K562 (cell line): ENCODE measurements around the gene CAMK2A. TPM values are rescaled to one million over a fixed set of nuclear protein-coding genes. Genes with fewer than 3 reads are reported as not detected.

Source experiments
- ATAC-seq: fragments of 200-7000 bp; cut with Tn5 transposase; 3 replicates; pipeline ENCODE4 v1.9.1; 2020; ENCODE audit warnings: moderate library complexity
- BruUV-seq: library from RNA; stranded (reverse); fragments of 400-500 nt; replicated peaks from 2 replicates; lab custom pipeline; 2021; lab: Mats Ljungman, UMichigan
- CTCF ChIA-PET: fragments of 300-600 bp; formaldehyde crosslinking; extraction: SDS; loops from one replicate; lab custom pipeline; 2021; ENCODE audit warnings: low intra/inter-chr PET ratio; lab: Yijun Ruan, JAX
- POLR2A ChIA-PET: fragments of 300-600, 350-650 bp; sonication (Branson Sonifier 250); formaldehyde crosslinking; extraction: SDS; loops from one replicate; lab custom pipeline; 2021; ENCODE audit warnings: antibody characterized with exemption, inconsistent platforms; lab: Yijun Ruan, JAX
- DNase-seq, 4 experiments: peaks; one replicate each; pipeline versions ENCODE4 v3.0.0 to v3.0.0-alpha.2; 2011 to 2018; ENCODE audit warnings: low spot score in 3 of 4, mixed read lengths in 3 of 4; ENCODE audit errors: extremely low read depth in 1 of 4
- FAIRE-seq: peaks from 2 replicates; lab custom pipeline; 2011; peaks lifted over from hg19 to GRCh38; lab: Jason Lieb, UNC
- H2AFZ ChIP-seq: 2 replicates; pipeline ENCODE4 v1.6.0; 2011; ENCODE audit warnings: low read depth, low read length, control low read depth, inconsistent platforms
- H3K27ac ChIP-seq: fragments of 200-600 bp; 3 replicates; pipeline ENCODE4 v1.8.0; 2011; ENCODE audit warnings: low read depth, mild to moderate bottlenecking, control low read depth, inconsistent platforms, low read length, moderate library complexity, mixed read lengths; ENCODE audit errors: extremely low read depth
- H3K27me3 ChIP-seq, 2 experiments: fragments of 300-600 bp in 1 of 2; 2 replicates in 1 of 2; 3 replicates in 1 of 2; pipeline versions ENCODE4 v1.6.0 to v1.8.0; 2011; ENCODE audit warnings: inconsistent platforms in 2 of 2, low read length in 2 of 2, mild to moderate bottlenecking in 1 of 2, mixed read lengths in 1 of 2, moderate library complexity in 1 of 2; ENCODE audit not compliant: control insufficient read depth in 2 of 2, insufficient read depth in 2 of 2
- H3K36me3 ChIP-seq: fragments of 300-600 bp; 3 replicates; pipeline ENCODE4 v1.8.0; 2011; ENCODE audit warnings: mild to moderate bottlenecking, low read length, inconsistent platforms; ENCODE audit not compliant: control insufficient read depth, insufficient read depth
- H3K4me1 ChIP-seq, 2 experiments: fragments of 200-600 bp in 1 of 2; replicated peaks in 1 of 2; 2 replicates in 1 of 2; 3 replicates in 1 of 2; pipeline versions ENCODE4 v1.5.1 to v1.8.0; 2011; ENCODE audit warnings: inconsistent platforms in 2 of 2, low read length in 2 of 2, mild to moderate bottlenecking in 1 of 2, mixed read lengths in 1 of 2, moderate library complexity in 1 of 2; ENCODE audit not compliant: control insufficient read depth in 2 of 2, insufficient read depth in 2 of 2
- H3K4me2 ChIP-seq: 2 replicates; pipeline ENCODE4 v1.6.1; 2011; ENCODE audit warnings: low read length, control low read depth, inconsistent platforms, mixed read lengths; ENCODE audit not compliant: insufficient read depth
- H3K4me3 ChIP-seq: fragments of 200-600 bp; sonication (generic), shearing (Covaris generic); 2 replicates; pipeline ENCODE4 v1.5.1; 2016; ENCODE audit warnings: control low read depth, inconsistent platforms
- H3K79me2 ChIP-seq: fragments of 200-600 bp; 3 replicates; pipeline ENCODE4 v1.8.0; 2011; ENCODE audit warnings: low read length, inconsistent platforms; ENCODE audit not compliant: control insufficient read depth, insufficient read depth
- H3K9ac ChIP-seq, 2 experiments: 2 replicates each; pipeline versions ENCODE4 v1.6.0 to v1.6.1; 2011; ENCODE audit warnings: low read depth in 2 of 2, low read length in 2 of 2, control low read depth in 1 of 2, inconsistent platforms in 1 of 2, mild to moderate bottlenecking in 1 of 2, mixed read lengths in 1 of 2; ENCODE audit not compliant: insufficient read depth in 1 of 2
- H3K9me1 ChIP-seq: one replicate; pipeline ENCODE4 v1.6.0; 2011; ENCODE audit warnings: inconsistent platforms, mild to moderate bottlenecking, low read length, moderate library complexity; ENCODE audit not compliant: control insufficient read depth, insufficient read depth
- H3K9me3 ChIP-seq: replicated peaks from 2 replicates; pipeline ENCODE4 v1.5.1; 2011; ENCODE audit warnings: low read depth, low read length, inconsistent platforms; ENCODE audit not compliant: control insufficient read depth, insufficient read depth
- H4K20me1 ChIP-seq: replicated peaks from 2 replicates; pipeline ENCODE4 v1.6.1; 2011; ENCODE audit warnings: low read length, inconsistent platforms, mixed read lengths; ENCODE audit not compliant: control insufficient read depth, insufficient read depth
- ATF1 ChIP-seq, 2 experiments: fragments of 450-650 bp in 1 of 2; IDR thresholded peaks; 2 replicates each; pipeline ENCODE4 v1.6.1; 2016; ENCODE audit warnings: missing compliant biosample characterization in 1 of 2, missing genetic modification characterization in 1 of 2
- ETV1 ChIP-seq: fragments of 450-650 bp; conservative IDR thresholded peaks from 2 replicates; pipeline ENCODE4 v1.6.1; 2016; ENCODE audit warnings: missing genetic modification characterization, control low read depth, low read depth, missing compliant biosample characterization
- HCFC1 ChIP-seq: IDR thresholded peaks from 2 replicates; pipeline ENCODE4 v1.6.1; 2012; ENCODE audit warnings: low read depth, low read length, improper control_type of control experiment
- MYBL2 ChIP-seq, 2 experiments: fragments of 450-650 bp in 1 of 2; sonication (generic) in 1 of 2; formaldehyde crosslinking in 1 of 2; IDR thresholded peaks; 2 replicates each; pipeline versions ENCODE4 v1.6.1 to v1.8.1; 2017 to 2022; ENCODE audit warnings: borderline replicate concordance in 1 of 2, inconsistent platforms in 1 of 2, low read depth in 1 of 2, mild to moderate bottlenecking in 1 of 2, missing genetic modification reagents in 1 of 2, moderate library complexity in 1 of 2
- PHF20 ChIP-seq: fragments of 450-650 bp; IDR thresholded peaks from 2 replicates; pipeline ENCODE4 v1.6.1; 2018; ENCODE audit not compliant: partially characterized antibody
- POLR2AphosphoS2 ChIP-seq: IDR thresholded peaks from 2 replicates; pipeline ENCODE4 v1.6.1; 2012; ENCODE audit warnings: low read length, improper control_type of control experiment
- ZBTB8A ChIP-seq: fragments of 450-650 bp; IDR thresholded peaks from 2 replicates; pipeline ENCODE4 v1.6.1; 2018; ENCODE audit warnings: mild to moderate bottlenecking, moderate library complexity; ENCODE audit not compliant: partially characterized antibody
- WGBS: fragments of 100-300 bp; shearing (Covaris generic); methylation state at CpG from one replicate; pipeline ENCODE4 v1.1.6; 2016; ENCODE audit warnings: low coverage, mixed read lengths; ENCODE audit not compliant: insufficient coverage; ENCODE audit errors: missing lambda C conversion rate; 5-methylcytosine and 5-hydroxymethylcytosine counted together
- in situ Hi-C: fragments of 300-500 bp; cut with MboI; formaldehyde crosslinking; loops from 4 replicates; pipeline ENCODE4 v1.15.0; 2018; ENCODE audit warnings: inconsistent platforms, mixed read lengths
- intact Hi-C: fragments of 100-400 bp; cut with micrococcal nuclease; formaldehyde crosslinking; loops from 2 replicates; pipeline ENCODE4 v1.14.2; 2022
- polyA plus RNA-seq, 8 experiments: library from polyadenylated mRNA; depleted of rRNA in 4 of 8; stranded (reverse) in 5 of 8; unstranded in 3 of 8; fragments of >200 nt; fragmentation: Nextera tagmentation in 2 of 8; fragmentation: Illumina TruSeq in 1 of 8; extraction: Ambion mirVana in 2 of 8; extraction: Trizol in 1 of 8; gene quantifications; 2 replicates each; pipeline versions ENCODE4 v1.2.1 to v1.2.3, GENCODE V29; 2011 to 2014; ENCODE audit warnings: inconsistent platforms in 1 of 8, missing spikeins in 1 of 8
- total RNA-seq, 7 experiments: library from RNA; depleted of rRNA in 6 of 7; stranded (reverse); fragments of >200 nt in 6 of 7; fragmentation: Illumina TruSeq in 2 of 7; extraction: Trizol in 2 of 7; gene quantifications; 2 replicates each; pipeline versions ENCODE4 v1.2.1 to v1.2.3, GENCODE V29; 2011 to 2021; ENCODE audit warnings: low replicate concordance in 1 of 7
- TF ChIP-seq, protein P1 (sequence below): sonication (generic); formaldehyde crosslinking; IDR thresholded peaks from 2 replicates; pipeline ENCODE4 v1.8.1; 2022; ENCODE audit warnings: missing genetic modification reagents

Gene CAMK2A
- total and polyA plus RNA-seq, 9 of the 15 experiments (the other 6 are each of a cell fraction or from before 2014, with no cell fraction given): 0.01 to 0.18 (median 0.04) TPM; not detected in 6

- ChIA-PET CTCF (no interaction called here), POLR2A (interaction anchor here (0.6 kb wide), 1 partner anchor 16 kb away, joined by 3 read pairs; no protein-coding TSS in a partner anchor)
- WGBS: 0% methylated on average over 2 of the region's 3 CpGs
- no peak overlapping the region for H3K9ac ChIP-seq
- peaks cover 2 to 23% of the 10 kb centered on the region in 2 experiments; a peak in 2 of 5 replicates for H3K27me3 ChIP-seq
- H3K4me3 ChIP-seq: no peak overlapping the region
- DNase-seq: no peak
- peaks cover 0 to 9% of the 10 kb centered on the region in 2 experiments; a peak in 3 of 5 replicates for H3K4me1 ChIP-seq
- H2AFZ ChIP-seq: no peak overlapping the region
- BruUV-seq: no TSS peak
- H3K4me2 ChIP-seq: no peak overlapping the region
- H3K36me3 ChIP-seq: no peaks in the 10 kb centered on the region
- TF ChIP-seq ETV1 (tag) (no peak), MYBL2 (IDR thresholded peaks at IDR 0.05; ENCODE audit: low read depth) (no peak), MYBL2 (CRISPR knock-in tag; IDR thresholded peaks at IDR 0.05; ENCODE audit: borderline replicate concordance) (no peak), ATF1 (CRISPR knock-in tag; IDR thresholded peaks at IDR 0.05) (no peak), ATF1 (tag; IDR thresholded peaks at IDR 0.05) (no peak), POLR2AphosphoS2 (no peak), HCFC1 (no peak), ZBTB8A (no peak), PHF20 (no peak)
- TF ChIP-seq, protein P1, sequence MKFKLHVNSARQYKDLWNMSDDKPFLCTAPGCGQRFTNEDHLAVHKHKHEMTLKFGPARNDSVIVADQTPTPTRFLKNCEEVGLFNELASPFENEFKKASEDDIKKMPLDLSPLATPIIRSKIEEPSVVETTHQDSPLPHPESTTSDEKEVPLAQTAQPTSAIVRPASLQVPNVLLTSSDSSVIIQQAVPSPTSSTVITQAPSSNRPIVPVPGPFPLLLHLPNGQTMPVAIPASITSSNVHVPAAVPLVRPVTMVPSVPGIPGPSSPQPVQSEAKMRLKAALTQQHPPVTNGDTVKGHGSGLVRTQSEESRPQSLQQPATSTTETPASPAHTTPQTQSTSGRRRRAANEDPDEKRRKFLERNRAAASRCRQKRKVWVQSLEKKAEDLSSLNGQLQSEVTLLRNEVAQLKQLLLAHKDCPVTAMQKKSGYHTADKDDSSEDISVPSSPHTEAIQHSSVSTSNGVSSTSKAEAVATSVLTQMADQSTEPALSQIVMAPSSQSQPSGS (CRISPR knock-in tag): no peak
- in situ Hi-C loops: no loop called here
- intact Hi-C loops: no loop called here
- no peak for FAIRE-seq
- H3K9me1 ChIP-seq: no peaks in the 10 kb centered on the region
- H3K9me3 ChIP-seq: no peaks in the 10 kb centered on the region
- ATAC-seq: no peak
- no peaks in the 10 kb centered on the region for H3K79me2 ChIP-seq
- H4K20me1 ChIP-seq: no peaks in the 10 kb centered on the region; the same call in 1 of the 2 replicates
- H3K27ac ChIP-seq: no peak overlapping the region
Observed at GRCh38 chr5:150327139-150327538, 37.6 kb upstream of the CAMK2A start.
